Peyer's patch (tissue), 4 donors: ENCODE results near the gene PDE10A. TPM values are rescaled to one million over a fixed set of nuclear protein-coding genes. Genes with fewer than 3 reads are reported as not detected.

Source experiments
- DNase-seq, 3 donors: peaks; one replicate each; pipeline ENCODE4 v3.0.0-alpha.2; 2017 to 2019
- H3K27ac ChIP-seq, 4 donors: fragments of 200-600 bp; sonication (generic); one replicate each; pipeline ENCODE4 v1.5.1; 2016 to 2019
- H3K27me3 ChIP-seq, 2 donors: fragments of 200-600 bp; sonication (generic); one replicate each; pipeline ENCODE4 v1.5.1; 2019
- H3K36me3 ChIP-seq, 3 donors: fragments of 200-600 bp; sonication (generic); one replicate each; pipeline ENCODE4 v1.5.1; 2016 to 2019
- H3K4me1 ChIP-seq, 4 donors: fragments of 200-600 bp; sonication (generic); one replicate each; pipeline ENCODE4 v1.5.1; 2016 to 2019
- H3K4me3 ChIP-seq, 4 donors: fragments of 200-600 bp; sonication (generic); 1 replicate in 3 of 4; 2 replicates in 1 of 4; pipeline ENCODE4 v1.5.1; 2016 to 2019; ENCODE audit warnings: mild to moderate bottlenecking in 1 of 4
- H3K9me3 ChIP-seq, 4 donors: fragments of 200-600 bp; sonication (generic); one replicate each; pipeline ENCODE4 v1.5.1; 2016 to 2019; ENCODE audit warnings: mild to moderate bottlenecking in 1 of 4
- CTCF ChIP-seq, 6 experiments: fragments of 450-650 bp in 4 of 6; fragments of 200-600 bp in 2 of 6; sonication (generic) in 1 of 6; IDR thresholded peaks; one replicate each; pipeline ENCODE4 v1.5.1; 2017 to 2019; ENCODE audit warnings: antibody characterized with exemption in 6 of 6, mild to moderate bottlenecking in 3 of 6, moderate library complexity in 1 of 6
- POLR2A ChIP-seq, 2 donors: fragments of 450-650 bp; IDR thresholded peaks; one replicate each; pipeline ENCODE4 v1.5.1; 2017; ENCODE audit warnings: antibody characterized with exemption in 2 of 2, mild to moderate bottlenecking in 2 of 2, moderate library complexity in 2 of 2
- total RNA-seq, 4 donors: library from RNA; depleted of rRNA; stranded (reverse); fragments of >200 nt; gene quantifications; one replicate each; pipeline ENCODE4 v1.1.0, GENCODE V29; 2016

The PDE10A gene
- total RNA-seq, 4 donors from 2014 or later = 0.35 to 8.8 (median 6.0) TPM

- no peak for TF ChIP-seq CTCF (IDR thresholded peaks at IDR 0.05)
- no peak for TF ChIP-seq POLR2A (IDR thresholded peaks at IDR 0.05)
- no peaks in the 10 kb centered on the region for H3K36me3 ChIP-seq
- DNase-seq = no peak
- H3K4me3 ChIP-seq = no peak overlapping the region
- peaks cover 0 to 4% (median 0%) of the 10 kb centered on the region in 4 donors for H3K9me3 ChIP-seq
- no peaks in the 10 kb centered on the region for H3K4me1 ChIP-seq
- no peak overlapping the region for H3K27ac ChIP-seq
- H3K27me3 ChIP-seq = no peaks in the 10 kb centered on the region
Observed at GRCh38 chr6:165584541-165584940, 78.5 kb downstream of the PDE10A start.

DNA sequence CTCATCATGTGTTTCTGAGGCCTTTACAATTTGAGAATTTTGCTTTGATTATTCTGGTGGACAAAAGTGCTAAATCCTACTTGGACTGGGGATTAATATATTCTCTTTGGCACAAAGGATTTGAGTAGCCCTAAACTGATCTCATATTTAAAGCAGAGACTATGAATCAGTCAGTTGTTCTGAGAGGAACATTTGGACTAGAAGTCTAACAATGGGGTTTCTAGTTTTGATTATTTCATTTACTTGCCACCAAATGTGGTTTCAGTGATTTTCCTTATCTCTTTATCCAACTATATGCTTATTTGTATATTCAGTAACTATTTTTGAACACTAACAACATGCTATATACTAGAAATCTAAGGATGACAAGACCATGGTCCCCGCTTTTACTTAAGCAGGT, 81.4 kb downstream of the PDE10A start:
- Histone ChIP-seq H3K36me3 (no peaks in the 10 kb centered on the region), H3K4me1 (no peaks in the 10 kb centered on the region), H3K27me3 (no peaks in the 10 kb centered on the region), H3K4me3 (no peak overlapping the region), H3K27ac (no peak overlapping the region), H3K9me3 (peaks cover 0 to 4% (median 0%) of the 10 kb centered on the region in 4 donors)
- TF ChIP-seq POLR2A (IDR thresholded peaks at IDR 0.05) (no peak), CTCF (IDR thresholded peaks at IDR 0.05) (no peak)
- DNase-seq = no peak

- Histone ChIP-seq H3K36me3 (no peaks in the 10 kb centered on the region), H3K9me3 (no peaks in the 10 kb centered on the region), H3K4me3 (no peak overlapping the region), H3K27me3 (no peaks in the 10 kb centered on the region), H3K27ac (no peak overlapping the region), H3K4me1 (no peaks in the 10 kb centered on the region)
- no peak for DNase-seq
- TF ChIP-seq CTCF (IDR thresholded peaks at IDR 0.05) = no peak
- TF ChIP-seq POLR2A (IDR thresholded peaks at IDR 0.05) = no peak
Observed at GRCh38 chr6:165580136-165580535, 82.9 kb downstream of the PDE10A start.

DNA sequence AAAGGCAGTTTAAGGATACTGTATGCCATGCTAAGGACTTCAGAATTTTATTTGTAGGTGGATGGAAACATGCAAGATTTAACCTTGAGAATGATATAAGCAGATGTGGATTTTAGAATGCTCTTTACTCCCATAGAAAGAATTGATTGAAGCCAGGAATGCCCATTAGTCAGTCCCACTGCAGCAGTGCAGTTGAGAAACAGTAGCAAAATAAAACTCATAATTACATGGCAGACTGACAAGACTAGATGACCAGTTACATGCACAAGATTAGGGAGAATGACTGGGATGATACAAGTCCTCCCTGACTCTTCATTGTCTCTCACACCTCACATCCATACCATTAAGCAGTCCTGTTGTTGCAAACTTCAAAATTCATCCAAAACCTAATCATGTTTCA, 83.9 kb downstream of the PDE10A start:
- Histone ChIP-seq H3K27ac (no peak overlapping the region), H3K36me3 (no peaks in the 10 kb centered on the region), H3K4me3 (no peak overlapping the region), H3K4me1 (no peaks in the 10 kb centered on the region), H3K27me3 (no peaks in the 10 kb centered on the region), H3K9me3 (no peaks in the 10 kb centered on the region)
- TF ChIP-seq CTCF (IDR thresholded peaks at IDR 0.05) (no peak), POLR2A (IDR thresholded peaks at IDR 0.05) (no peak)
- no peak for DNase-seq

- TF ChIP-seq POLR2A (IDR thresholded peaks at IDR 0.05) = no peak
- TF ChIP-seq CTCF (IDR thresholded peaks at IDR 0.05) = no peak
- Histone ChIP-seq H3K9me3 (no peaks in the 10 kb centered on the region), H3K4me1 (no peaks in the 10 kb centered on the region), H3K27ac (no peak overlapping the region), H3K4me3 (no peak overlapping the region), H3K36me3 (no peaks in the 10 kb centered on the region), H3K27me3 (no peaks in the 10 kb centered on the region)
- DNase-seq = no peak
Observed at GRCh38 chr6:165577556-165577955, 85.5 kb downstream of the PDE10A start.

GRCh38 chr6:165575158-165575549, 87.9 kb downstream of the PDE10A start:
- H3K4me1 ChIP-seq = no peaks in the 10 kb centered on the region

More at GRCh38 chr6:165575158-165575549, 87.9 kb downstream of the PDE10A start:
- no peaks in the 10 kb centered on the region for H3K36me3 ChIP-seq
- no peak for DNase-seq
- TF ChIP-seq CTCF (IDR thresholded peaks at IDR 0.05) (no peak), POLR2A (IDR thresholded peaks at IDR 0.05) (no peak)
- H3K27ac ChIP-seq = peak overlapping the region in 1 of 4 donors; percentile 76
- no peaks in the 10 kb centered on the region for H3K9me3 ChIP-seq
- no peaks in the 10 kb centered on the region for H3K27me3 ChIP-seq
- no peak overlapping the region for H3K4me3 ChIP-seq
